GM12878 (cell line): ENCODE measurements around the gene CD7. TPM values are rescaled to one million over a fixed set of nuclear protein-coding genes. Genes with fewer than 3 reads are reported as not detected.

ENCODE experiments used
- ATAC-seq: fragments of 200-7000 bp; cut with Tn5 transposase; 3 replicates; pipeline ENCODE4 v1.9.1; 2020; ENCODE audit warnings: mild to moderate bottlenecking, moderate library complexity
- BruUV-seq: library from RNA; stranded (reverse); fragments of 400-500 nt; replicated peaks from 2 replicates; lab custom pipeline; 2021; lab: Mats Ljungman, UMichigan
- CTCF ChIA-PET: fragments of 300-600 bp; sonication (Branson Sonifier 250); formaldehyde crosslinking; extraction: SDS; loops from one replicate; lab custom pipeline; 2021; ENCODE audit warnings: inconsistent platforms; lab: Yijun Ruan, JAX
- POLR2A ChIA-PET: fragments of 350-600 bp; formaldehyde crosslinking; extraction: SDS; loops from one replicate; lab custom pipeline; 2021; ENCODE audit warnings: inconsistent platforms; lab: Charles Lee
- RAD21 ChIA-PET: fragments of 300-600 bp; sonication (Branson Sonifier 250); formaldehyde crosslinking; loops from one replicate; lab custom pipeline; 2023; ENCODE audit warnings: antibody characterized with exemption; ENCODE audit not compliant: unreplicated experiment; lab: Charles Lee
- SMC1A ChIA-PET: fragments of 300-600 bp; sonication (Branson Sonifier 250); formaldehyde crosslinking; loops from one replicate; lab custom pipeline; 2023; ENCODE audit not compliant: unreplicated experiment, uncharacterized antibody; lab: Charles Lee
- DNase-seq: peaks from one replicate; pipeline ENCODE4 v3.0.0-alpha.2; 2011; ENCODE audit warnings: low read depth, low spot score
- FAIRE-seq: peaks from 3 replicates; lab custom pipeline; 2011; peaks lifted over from hg19 to GRCh38; lab: Jason Lieb, UNC
- H2AFZ ChIP-seq: 2 replicates; pipeline ENCODE4 v1.6.0; 2011; ENCODE audit warnings: low read depth, low read length, control low read depth; ENCODE audit not compliant: control insufficient read depth
- H3K27ac ChIP-seq: 2 replicates; pipeline ENCODE4 v1.5.1; 2011; ENCODE audit warnings: control low read depth; ENCODE audit not compliant: control insufficient read depth, insufficient read depth
- H3K27me3 ChIP-seq, 2 experiments: replicated peaks in 1 of 2; 2 replicates each; pipeline versions ENCODE4 v1.6.0 to v1.6.1; 2011; ENCODE audit warnings: low read length in 1 of 2; ENCODE audit not compliant: control insufficient read depth in 2 of 2, insufficient read depth in 2 of 2
- H3K36me3 ChIP-seq, 2 experiments: 2 replicates each; pipeline ENCODE4 v1.5.1; 2011; ENCODE audit warnings: low read length in 1 of 2; ENCODE audit not compliant: control insufficient read depth in 2 of 2, insufficient read depth in 2 of 2
- H3K4me1 ChIP-seq: 2 replicates; pipeline ENCODE4 v1.6.1; 2011; ENCODE audit warnings: mild to moderate bottlenecking, low read length, moderate library complexity, mixed read lengths; ENCODE audit not compliant: control insufficient read depth, insufficient read depth
- H3K4me2 ChIP-seq: 2 replicates; pipeline ENCODE4 v1.6.0; 2011; ENCODE audit warnings: control low read depth; ENCODE audit not compliant: control insufficient read depth, insufficient read depth
- H3K4me3 ChIP-seq: fragments of 200-600 bp; sonication (generic); 2 replicates; pipeline ENCODE4 v1.5.1; 2016
- H3K79me2 ChIP-seq: 2 replicates; pipeline ENCODE4 v1.6.0; 2011; ENCODE audit warnings: low read length; ENCODE audit not compliant: control insufficient read depth, insufficient read depth
- H3K9ac ChIP-seq: 2 replicates; pipeline ENCODE4 v1.8.0; 2011; ENCODE audit warnings: low read length, control low read depth, mixed read lengths; ENCODE audit not compliant: control insufficient read depth, insufficient read depth
- H3K9me3 ChIP-seq: replicated peaks from 3 replicates; pipeline ENCODE4 v1.5.1; 2011; ENCODE audit warnings: mild to moderate bottlenecking, low read length; ENCODE audit not compliant: control insufficient read depth, insufficient read depth
- H4K20me1 ChIP-seq: 2 replicates; pipeline ENCODE4 v1.6.0; 2011; ENCODE audit not compliant: control insufficient read depth, insufficient read depth
- ATF3 ChIP-seq: IDR thresholded peaks from 2 replicates; pipeline ENCODE4 v1.6.1; 2011; ENCODE audit warnings: low read depth, mild to moderate bottlenecking, low read length, moderate library complexity, borderline replicate concordance; ENCODE audit errors: extremely low read depth
- BCL11A ChIP-seq: IDR thresholded peaks from 2 replicates; pipeline ENCODE4 v1.6.1; 2011; ENCODE audit warnings: low read depth, low read length
- CREM ChIP-seq: IDR thresholded peaks from 2 replicates; pipeline ENCODE4 v1.6.1; 2014; ENCODE audit warnings: antibody characterized with exemption, low read depth
- HSF1 ChIP-seq: fragments of 150-350 bp; IDR thresholded peaks from 2 replicates; pipeline ENCODE4 v1.6.1; 2014; ENCODE audit warnings: mild to moderate bottlenecking, low read depth, low read length
- IRF3 ChIP-seq: fragments of 450-650 bp; IDR thresholded peaks from 2 replicates; pipeline ENCODE4 v1.6.1; 2014; ENCODE audit warnings: mild to moderate bottlenecking
- PAX5 ChIP-seq: IDR thresholded peaks from 2 replicates; pipeline ENCODE4 v1.6.1; 2011; ENCODE audit warnings: low read depth, low read length, borderline replicate concordance
- RB1 ChIP-seq: fragments of 450-650 bp; formaldehyde crosslinking; IDR thresholded peaks from 2 replicates; pipeline ENCODE4 v1.6.1; 2017; ENCODE audit warnings: mild to moderate bottlenecking, borderline replicate concordance
- SKIL ChIP-seq: fragments of 450-650 bp; IDR thresholded peaks from 2 replicates; pipeline ENCODE4 v1.6.1; 2017; ENCODE audit warnings: mild to moderate bottlenecking, low read depth, inconsistent platforms; ENCODE audit not compliant: poor library complexity, severe bottlenecking
- ZBTB11 ChIP-seq: fragments of 450-650 bp; formaldehyde crosslinking; IDR thresholded peaks from 2 replicates; pipeline ENCODE4 v1.5.0; 2022; ENCODE audit warnings: mild to moderate bottlenecking, missing genetic modification characterization
- WGBS: methylation state at CpG from one replicate; pipeline ENCODE4 v1.1.6; 2016; ENCODE audit warnings: low lambda C conversion rate; ENCODE audit not compliant: insufficient replicate concordance, insufficient coverage; ENCODE audit errors: missing lambda C conversion rate; 5-methylcytosine and 5-hydroxymethylcytosine counted together
- in situ Hi-C: fragments of 300-500 bp; cut with MboI; formaldehyde crosslinking; loops from 9 replicates; pipeline ENCODE4 v1.14.3; 2018; ENCODE audit warnings: mixed read lengths
- intact Hi-C: fragments of 100-400 bp; cut with micrococcal nuclease; formaldehyde crosslinking; loops from one replicate; pipeline ENCODE4 v1.14.2; 2022; ENCODE audit not compliant: unreplicated experiment
- polyA plus RNA-seq, 11 experiments: library from polyadenylated mRNA; depleted of rRNA in 4 of 11; unstranded in 6 of 11; stranded (reverse) in 5 of 11; fragments of >200 nt; fragmentation: Nextera tagmentation in 4 of 11; fragmentation: Illumina TruSeq in 1 of 11; extraction: Ambion mirVana in 4 of 11; extraction: Trizol in 1 of 11; gene quantifications; 1 replicate in 1 of 11; 2 replicates in 10 of 11; pipeline versions ENCODE4 v1.2.1 to v1.2.3, GENCODE V29; 2011 to 2016; ENCODE audit warnings: inconsistent platforms in 2 of 11, missing spikeins in 2 of 11, low read depth in 1 of 11
- total RNA-seq, 4 experiments: library from RNA; depleted of rRNA in 3 of 4; stranded (reverse); fragments of >200 nt in 3 of 4; fragmentation: Illumina TruSeq in 1 of 4; extraction: Trizol in 1 of 4; gene quantifications; 2 replicates each; pipeline versions ENCODE4 v1.2.1 to v1.2.3, GENCODE V29; 2013 to 2021

Gene CD7
- total and polyA plus RNA-seq, 10 of the 15 experiments (the other 5 are each of a cell fraction or from before 2014, with no cell fraction given): 0.33 TPM; not detected in 9

- RAD21 ChIA-PET: interaction anchor here (1.2 kb wide), 1 partner anchor 14 kb away, joined by 4 read pairs; no protein-coding TSS in a partner anchor
- Histone ChIP-seq H3K4me3 (no peak overlapping the region), H2AFZ (no peak overlapping the region), H3K9ac (no peak overlapping the region), H3K36me3 (no peaks in the 10 kb centered on the region), H3K4me1 (no peaks in the 10 kb centered on the region), H3K79me2 (no peaks in the 10 kb centered on the region), H3K4me2 (no peak overlapping the region), H3K9me3 (no peaks in the 10 kb centered on the region; the same call in 2 of the 3 replicates), H3K27me3 (peaks cover 0 to 2% of the 10 kb centered on the region in 2 experiments; a peak in 2 of 4 replicates), H4K20me1 (no peaks in the 10 kb centered on the region), H3K27ac (no peak overlapping the region)
- no TSS peak for BruUV-seq
- SMC1A ChIA-PET: interaction anchor here (1.1 kb wide), 1 partner anchor 13 kb away, joined by 5 read pairs; no protein-coding TSS in a partner anchor
- POLR2A ChIA-PET: interaction anchor here (6.2 kb wide), 1 partner anchor 13 kb away, joined by 32 read pairs; no protein-coding TSS in a partner anchor
- CTCF ChIA-PET: interaction anchor here (1.0 kb wide), 1 partner anchor 108 kb away, joined by 3 read pairs; no protein-coding TSS in a partner anchor
- DNase-seq (no peak), FAIRE-seq (no peak), ATAC-seq (peak; percentile 24; the same call in 2 of the 3 replicates)
- in situ Hi-C loops (no loop called here), intact Hi-C loops (no loop called here)
- TF ChIP-seq CREM (no peak), SKIL (no peak), IRF3 (no peak), ZBTB11 (no peak), RB1 (no peak), HSF1 (no peak), BCL11A (no peak), PAX5 (no peak), ATF3 (no peak)
- 32% methylated on average over 27 of the region's 27 CpGs for WGBS
Measured at GRCh38 chr17:82314012-82314726, 3.2 kb downstream of the CD7 start.
